Duodenal mucosa (tissue), 2 donors: Measurements from ENCODE around the gene RPL28.
A peak's percentile ranks its signal among the peaks of the same experiment; 100 is the strongest.

ENCODE experiments used
- H3K27ac ChIP-seq: one replicate; pipeline ENCODE4 v1.7.0; 2013; ENCODE audit warnings: low read depth, low read length
- H3K27me3 ChIP-seq, 2 donors: one replicate each; pipeline ENCODE4 v1.7.0; 2013; ENCODE audit warnings: low read length in 2 of 2, control low read depth in 1 of 2; ENCODE audit not compliant: insufficient read depth in 2 of 2, control insufficient read depth in 1 of 2
- H3K36me3 ChIP-seq, 2 donors: one replicate each; pipeline ENCODE4 v1.7.0; 2013; ENCODE audit warnings: low read length in 2 of 2, control low read depth in 1 of 2; ENCODE audit not compliant: insufficient read depth in 2 of 2, control insufficient read depth in 1 of 2
- H3K4me1 ChIP-seq, 2 donors: one replicate each; pipeline ENCODE4 v1.7.0; 2013; ENCODE audit warnings: low read length in 2 of 2, control low read depth in 1 of 2; ENCODE audit not compliant: insufficient read depth in 2 of 2, control insufficient read depth in 1 of 2
- H3K4me3 ChIP-seq, 2 donors: one replicate each; pipeline ENCODE4 v1.7.0; 2013; ENCODE audit warnings: low read length in 2 of 2, low read depth in 1 of 2
- H3K9ac ChIP-seq, 2 donors: one replicate each; pipeline ENCODE4 v1.7.0; 2013; ENCODE audit warnings: low read length in 2 of 2, low read depth in 1 of 2
- H3K9me3 ChIP-seq, 2 donors: one replicate each; pipeline ENCODE4 v1.7.0; 2013; ENCODE audit warnings: low read length in 2 of 2, control low read depth in 1 of 2; ENCODE audit not compliant: control insufficient read depth in 1 of 2

RPL28 gene

DNA sequence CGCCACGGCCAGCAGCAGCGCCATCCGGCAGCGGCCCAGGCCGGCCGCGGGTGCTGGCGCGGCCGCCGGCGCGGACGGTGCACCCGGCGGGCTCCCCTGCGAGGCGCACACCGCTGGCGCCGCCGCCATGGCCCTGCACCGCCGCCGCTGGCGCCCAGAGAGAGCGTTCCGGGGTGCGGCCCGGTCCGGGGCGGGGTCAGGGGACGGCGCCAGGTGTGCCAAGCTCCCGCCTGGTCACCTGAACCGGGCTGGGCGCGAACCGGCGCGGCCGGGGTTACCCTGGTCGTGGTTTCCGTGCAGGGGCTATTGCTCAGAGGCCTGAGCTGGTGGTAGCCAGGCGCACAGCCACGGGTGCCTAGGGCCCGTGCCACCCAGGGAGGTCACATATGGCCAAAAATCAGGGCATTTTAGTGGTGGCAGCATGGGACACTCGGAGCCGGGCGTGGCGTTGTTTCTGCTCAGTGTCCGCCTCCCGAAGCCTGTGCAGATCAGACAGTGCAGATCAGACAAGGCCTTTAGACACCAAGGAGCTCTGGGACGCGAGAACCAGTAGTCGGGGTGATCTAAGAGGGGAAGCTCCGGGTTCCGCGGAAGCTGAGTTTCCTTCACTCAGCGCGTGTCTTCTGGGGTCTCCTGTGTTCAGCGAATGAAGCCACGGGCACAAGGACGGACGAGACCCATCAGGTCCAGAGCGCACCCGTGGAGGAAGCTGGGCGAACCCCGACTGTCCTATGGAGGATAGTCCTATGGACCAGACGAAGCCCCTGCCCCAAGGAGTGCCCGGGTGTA is 1.4 kb upstream of the RPL28 start, which contains the start of gene TMEM238:
Gene TMEM238, minus strand, starts transcription at position 162 of the 789 bp plus-strand sequence. Its CDS starts 33 bp downstream, at position 129.
- H3K9ac ChIP-seq: peak within 1 kb of the TSS; percentile 83 to 94
- H3K36me3 ChIP-seq: peaks cover 23 to 25% of the 10 kb centered on the region in 2 donors
- peak within 1 kb of the TSS; percentile 94 for H3K27ac ChIP-seq
- peaks cover 36 to 41% of the 10 kb centered on the region in 2 donors for H3K4me1 ChIP-seq
- H3K4me3 ChIP-seq: peak within 1 kb of the TSS; percentile 79 to 99
- H3K9me3 ChIP-seq: no peaks in the 10 kb centered on the region
- no peaks in the 10 kb centered on the region for H3K27me3 ChIP-seq

DNA sequence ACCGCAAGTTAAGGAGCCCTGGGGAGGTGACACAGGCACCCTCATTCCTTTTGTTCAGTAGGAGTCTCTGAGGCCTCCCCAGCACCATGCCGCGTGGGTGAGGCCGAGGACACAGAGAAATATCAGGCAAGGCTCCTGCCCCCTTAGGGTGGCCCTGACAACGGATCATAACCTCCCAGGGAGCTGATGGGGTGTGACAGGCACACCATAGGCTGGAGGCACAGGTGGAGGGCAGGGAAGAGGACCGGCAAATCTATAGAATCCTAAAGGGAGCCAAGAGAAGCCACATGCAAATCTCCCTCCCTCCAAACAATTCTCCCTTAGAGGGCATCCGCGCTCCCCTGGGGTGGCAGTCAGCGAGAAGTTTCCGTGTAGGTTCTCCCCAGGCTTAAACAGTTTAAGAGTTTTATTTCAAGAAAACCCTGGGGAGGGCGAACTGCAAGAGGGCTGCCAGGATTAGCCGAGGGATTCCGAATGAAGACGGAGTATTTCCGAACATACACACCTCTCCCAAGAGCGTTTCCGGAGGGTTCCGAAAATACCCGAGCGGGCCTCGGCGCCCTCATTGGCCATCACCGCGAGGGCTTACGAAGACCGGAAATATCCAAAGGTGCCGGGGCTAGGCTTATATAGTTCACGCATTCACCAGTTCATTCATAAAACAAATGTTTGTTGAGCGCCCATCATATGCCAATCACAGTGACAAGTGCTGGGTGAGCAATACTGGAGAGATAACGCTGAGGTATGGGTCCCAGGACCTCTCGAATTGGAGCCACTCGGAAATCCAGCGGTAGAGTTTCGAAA is 610 bp upstream of the RPL28 start:
- no peaks in the 10 kb centered on the region for H3K9me3 ChIP-seq
- H3K36me3 ChIP-seq: peaks cover 31 to 33% of the 10 kb centered on the region in 2 donors
- H3K27ac ChIP-seq: peak overlapping the region; percentile 94
- H3K9ac ChIP-seq: peak overlapping the region; percentile 82 to 94
- peak overlapping the region; percentile 78 to 99 for H3K4me3 ChIP-seq
- H3K4me1 ChIP-seq: peaks cover 36 to 43% of the 10 kb centered on the region in 2 donors
- H3K27me3 ChIP-seq: no peaks in the 10 kb centered on the region

DNA sequence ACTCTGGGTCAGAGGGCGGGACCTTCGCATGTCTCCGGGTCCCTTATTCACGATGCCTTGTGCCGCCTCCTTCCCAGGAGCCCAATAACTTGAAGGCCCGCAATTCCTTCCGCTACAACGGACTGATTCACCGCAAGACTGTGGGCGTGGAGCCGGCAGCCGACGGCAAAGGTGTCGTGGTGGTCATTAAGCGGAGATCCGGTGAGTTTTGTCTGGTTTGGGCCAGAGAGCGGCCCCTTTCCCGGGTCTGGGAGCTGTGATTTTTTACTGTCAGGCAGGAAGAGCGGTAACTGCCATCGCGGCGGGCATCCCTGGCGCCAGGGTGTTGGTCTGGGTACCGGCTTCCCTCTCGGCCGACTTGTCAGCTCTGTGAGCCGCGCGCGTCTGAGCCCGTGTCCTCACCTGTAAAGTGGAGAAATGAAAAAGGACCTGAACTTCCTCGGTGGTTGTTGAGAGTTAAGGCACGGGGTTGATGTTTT is 800 bp downstream of the RPL28 start:
- H3K9me3 ChIP-seq: no peaks in the 10 kb centered on the region
- peak overlapping the region; percentile 94 for H3K27ac ChIP-seq
- peak overlapping the region; percentile 88 to 94 for H3K9ac ChIP-seq
- H3K4me3 ChIP-seq: peak overlapping the region; percentile 84 to 99
- peaks cover 39 to 43% of the 10 kb centered on the region in 2 donors for H3K4me1 ChIP-seq
- H3K27me3 ChIP-seq: no peaks in the 10 kb centered on the region
- H3K36me3 ChIP-seq: peaks cover 38 to 46% of the 10 kb centered on the region in 2 donors

DNA sequence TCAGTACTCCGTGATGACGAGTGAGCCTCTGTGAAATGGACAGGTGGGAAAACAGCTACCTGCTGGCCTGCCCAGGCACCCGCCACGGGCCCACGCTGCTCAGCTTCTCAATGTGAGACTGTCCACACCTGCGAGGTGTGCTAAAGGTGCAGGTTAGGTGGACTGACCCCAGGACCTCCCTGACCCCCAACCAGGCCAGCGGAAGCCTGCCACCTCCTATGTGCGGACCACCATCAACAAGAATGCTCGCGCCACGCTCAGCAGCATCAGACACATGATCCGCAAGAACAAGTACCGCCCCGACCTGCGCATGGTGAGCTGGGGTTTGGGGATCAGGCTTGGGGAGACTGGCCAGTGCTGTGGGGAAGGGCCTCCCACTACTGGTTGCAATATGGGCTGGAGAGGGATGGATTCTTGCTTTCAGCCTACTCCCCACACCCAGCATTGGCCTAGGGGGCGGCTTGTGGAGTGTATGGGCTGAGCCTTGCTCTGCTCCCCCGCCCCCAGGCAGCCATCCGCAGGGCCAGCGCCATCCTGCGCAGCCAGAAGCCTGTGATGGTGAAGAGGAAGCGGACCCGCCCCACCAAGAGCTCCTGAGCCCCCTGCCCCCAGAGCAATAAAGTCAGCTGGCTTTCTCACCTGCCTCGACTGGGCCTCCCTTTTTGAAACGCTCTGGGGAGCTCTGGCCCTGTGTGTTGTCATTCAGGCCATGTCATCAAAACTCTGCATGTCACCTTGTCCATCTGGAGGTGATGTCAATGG is 2.2 kb downstream of the RPL28 start:
- Histone ChIP-seq H3K36me3 (peaks cover 40 to 46% of the 10 kb centered on the region in 2 donors), H3K4me3 (peak overlapping the region; percentile 84 to 99)

DNA sequence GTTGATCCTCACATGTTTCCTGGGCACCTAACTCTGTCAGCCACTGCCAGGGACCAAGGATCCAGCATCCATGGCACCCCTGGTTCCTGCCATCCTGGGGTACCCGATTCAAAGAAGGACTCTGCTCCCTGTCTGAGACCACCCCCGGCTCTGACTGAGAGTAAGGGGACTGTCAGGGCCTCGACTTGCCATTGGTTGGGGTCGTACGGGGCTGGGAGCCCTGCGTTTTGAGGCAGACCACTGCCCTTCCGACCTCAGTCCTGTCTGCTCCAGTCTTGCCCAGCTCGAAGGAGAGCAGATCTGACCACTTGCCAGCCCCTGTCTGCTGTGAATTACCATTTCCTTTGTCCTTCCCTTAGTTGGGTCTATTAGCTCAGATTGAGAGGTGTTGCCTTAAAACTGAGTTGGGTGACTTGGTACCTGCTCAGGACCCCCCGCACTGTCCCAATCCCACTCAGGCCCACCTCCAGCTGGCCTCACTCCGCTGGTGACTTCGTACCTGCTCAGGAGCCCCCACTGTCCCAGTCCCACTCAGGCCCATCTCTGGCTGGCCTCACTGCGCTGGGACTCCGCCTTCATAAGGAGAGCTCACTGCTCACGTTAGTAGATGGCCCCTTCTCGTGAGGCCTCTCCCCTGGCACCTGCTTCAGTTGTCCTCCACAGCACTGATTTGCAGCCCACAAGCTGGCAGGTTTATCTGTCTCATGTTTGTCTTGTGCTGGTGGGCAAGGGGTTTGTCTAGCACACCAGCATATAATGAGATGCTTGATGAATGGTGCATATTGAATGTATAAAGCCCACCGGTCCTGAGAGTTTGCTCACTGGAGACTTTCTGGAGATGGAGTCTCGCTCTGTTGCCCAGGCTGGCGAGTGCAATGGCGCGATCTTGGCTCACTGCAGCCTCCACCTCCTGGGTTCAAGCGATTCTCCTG is 3.9 kb downstream of the RPL28 start:
- Histone ChIP-seq H3K27me3 (no peaks in the 10 kb centered on the region), H3K36me3 (peaks cover 40 to 46% of the 10 kb centered on the region in 2 donors), H3K9ac (no peak overlapping the region), H3K4me3 (no peak overlapping the region), H3K9me3 (no peaks in the 10 kb centered on the region), H3K4me1 (peaks cover 30 to 34% of the 10 kb centered on the region in 2 donors), H3K27ac (no peak overlapping the region)

More for the DNA sequence above, 2.2 kb downstream of the RPL28 start:
- Histone ChIP-seq H3K27me3 (no peaks in the 10 kb centered on the region), H3K4me1 (peaks cover 36 to 43% of the 10 kb centered on the region in 2 donors), H3K9me3 (no peaks in the 10 kb centered on the region), H3K9ac (peak overlapping the region; percentile 88 to 94), H3K27ac (no peak overlapping the region)

DNA sequence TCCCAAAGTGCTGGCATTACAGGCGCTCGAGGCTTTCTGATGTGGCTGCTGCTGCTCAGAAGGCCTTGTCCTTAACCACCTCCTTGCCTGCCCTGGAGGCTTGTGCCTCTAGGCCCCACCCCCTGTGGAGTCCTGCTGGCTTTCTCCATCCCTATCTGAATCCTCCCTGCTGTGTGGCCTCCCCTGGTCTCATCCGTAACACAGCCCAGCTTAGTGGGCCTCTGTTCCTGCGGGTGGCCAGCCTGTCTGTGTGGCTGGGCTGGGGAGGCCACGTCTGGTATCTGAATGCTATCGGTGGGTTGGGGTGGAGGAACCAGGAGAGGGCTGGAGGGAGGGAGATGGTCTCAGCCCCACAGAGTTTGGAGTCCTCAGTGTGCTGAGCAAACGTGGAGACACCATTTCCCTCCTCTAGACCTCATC is 4.7 kb downstream of the RPL28 start:
- no peaks in the 10 kb centered on the region for H3K9me3 ChIP-seq
- no peak overlapping the region for H3K4me3 ChIP-seq
- no peak overlapping the region for H3K9ac ChIP-seq
- no peaks in the 10 kb centered on the region for H3K27me3 ChIP-seq
- H3K27ac ChIP-seq: no peak overlapping the region
- peaks cover 40 to 46% of the 10 kb centered on the region in 2 donors for H3K36me3 ChIP-seq
- peaks cover 29 to 30% of the 10 kb centered on the region in 2 donors for H3K4me1 ChIP-seq

DNA sequence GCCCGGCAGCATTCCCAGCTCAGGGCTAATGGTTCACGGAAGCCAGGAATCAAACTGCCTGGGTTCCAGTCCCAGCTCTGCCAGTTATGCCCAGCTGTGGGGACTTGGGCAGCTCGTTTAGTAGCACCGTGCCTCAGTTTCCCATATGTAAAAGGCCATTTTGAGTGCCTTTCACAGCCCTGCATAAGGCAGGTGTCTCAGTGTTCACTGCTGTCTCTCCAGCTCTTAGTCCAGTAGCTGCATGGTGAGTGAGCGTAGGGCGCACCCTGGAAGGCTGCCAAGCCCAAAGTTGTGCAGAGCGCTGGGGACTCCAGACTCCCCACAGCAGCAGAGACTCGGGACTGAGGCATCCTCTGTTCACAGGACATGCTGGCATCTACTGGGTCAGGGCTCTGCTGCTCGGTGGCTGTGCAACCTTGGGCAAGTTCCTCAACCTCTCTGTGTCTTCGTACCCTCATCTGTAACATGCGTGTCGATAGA is 5.5 kb downstream of the RPL28 start:
- Histone ChIP-seq H3K9ac (no peak overlapping the region), H3K27me3 (no peaks in the 10 kb centered on the region), H3K9me3 (no peaks in the 10 kb centered on the region), H3K4me3 (no peak overlapping the region), H3K4me1 (peaks cover 29 to 30% of the 10 kb centered on the region in 2 donors), H3K36me3 (peaks cover 40 to 46% of the 10 kb centered on the region in 2 donors), H3K27ac (no peak overlapping the region)

DNA sequence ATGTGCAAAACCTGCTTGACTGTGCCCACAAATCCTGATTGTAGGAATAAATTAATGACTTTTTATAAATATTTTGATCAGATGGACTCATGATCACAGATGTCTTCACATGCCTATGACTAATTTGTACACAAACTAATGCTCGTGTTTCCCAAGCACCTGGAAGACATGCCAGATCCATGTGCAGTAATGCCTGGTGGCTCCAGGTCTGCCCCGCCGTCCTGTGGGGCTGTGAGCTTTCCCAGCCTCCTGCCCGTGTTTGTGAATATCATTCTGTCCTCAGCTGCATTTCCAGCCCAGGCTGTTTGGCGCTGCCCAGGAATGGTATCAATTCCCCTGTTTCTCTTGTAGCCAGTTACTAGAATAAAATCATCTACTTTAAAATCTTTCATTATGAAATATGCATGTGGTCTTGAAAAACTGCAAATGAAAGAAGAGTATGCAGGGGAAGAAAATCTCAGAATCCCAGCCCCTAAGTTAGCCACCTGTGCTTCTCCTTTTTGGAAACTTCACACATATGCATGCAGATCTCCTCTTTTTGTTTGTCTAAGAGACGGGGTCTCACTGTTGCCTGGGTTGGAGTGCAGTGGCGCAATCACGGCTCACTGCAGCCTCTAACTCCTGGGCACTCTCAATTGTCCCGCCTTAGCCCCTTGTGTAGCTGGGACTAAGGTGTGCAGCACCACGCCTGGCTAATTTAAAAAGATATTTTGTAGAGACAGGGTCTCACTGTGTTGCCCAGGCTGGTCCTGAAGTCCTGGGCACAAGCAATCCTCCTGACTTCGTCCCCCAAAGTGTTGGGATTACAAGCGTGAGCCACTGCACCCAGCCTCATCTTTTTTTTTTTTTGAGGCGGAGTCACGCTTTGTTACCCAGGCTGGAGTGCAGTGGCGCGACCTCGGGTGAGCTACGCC is 6.2 kb downstream of the RPL28 start:
- Histone ChIP-seq H3K9me3 (no peaks in the 10 kb centered on the region), H3K4me1 (peaks cover 25 to 26% of the 10 kb centered on the region in 2 donors), H3K27me3 (no peaks in the 10 kb centered on the region), H3K4me3 (no peak overlapping the region), H3K9ac (no peak overlapping the region), H3K36me3 (peaks cover 39 to 45% of the 10 kb centered on the region in 2 donors), H3K27ac (no peak overlapping the region)
